NCI-H345 (cell line): ENCODE measurements around the gene ZFP3.
"Not testable (repeated sequence)": the region's sequence is repeated elsewhere in the genome, so short reads cannot be mapped to it uniquely, and the experiment has no call there.

Experiments
- DNase-seq: peaks from one replicate; lab custom pipeline; 2025; lab: John Stamatoyannopoulos, UW

The ZFP3 gene

GRCh38 chr17:5138616-5139457 is 60.6 kb downstream of the ZFP3 start:
- DNase-seq: no peak

GRCh38 chr17:5139458-5139732 is 61.1 kb downstream of the ZFP3 start:
- DNase-seq: no peak

DNA sequence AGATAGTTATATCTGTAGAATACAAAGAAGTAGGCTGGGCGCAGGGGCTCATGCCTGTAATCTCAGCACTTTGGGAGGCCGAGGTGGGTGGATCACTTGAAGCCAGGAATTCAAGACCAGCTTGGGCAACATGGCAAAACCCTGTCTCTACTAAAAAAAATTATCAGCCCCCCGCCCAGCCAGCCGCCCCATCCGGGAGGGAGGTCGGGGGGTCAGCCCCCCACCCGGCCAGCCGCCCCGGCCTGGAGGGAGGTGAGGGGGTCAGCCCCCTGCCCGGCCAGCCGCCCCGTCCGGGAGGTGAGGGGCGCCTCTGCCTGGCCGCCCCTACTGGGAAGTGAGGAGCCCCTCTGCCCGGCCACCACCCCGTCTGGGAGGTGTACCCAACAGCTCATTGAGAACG is 64.6 kb downstream of the ZFP3 start:
- DNase-seq: not testable (repeated sequence)
